Spinal cord (tissue), 10 donors: ENCODE data around the gene KANSL1. TPM values are rescaled to one million over a fixed set of nuclear protein-coding genes. Genes with fewer than 3 reads are reported as not detected.
"Not testable (repeated sequence)": the region's sequence is repeated elsewhere in the genome, so short reads cannot be mapped to it uniquely, and the experiment has no call there.

Experiments used
- DNase-seq, 6 donors: peaks; one replicate each; pipeline versions ENCODE4 v3.0.0 to v3.0.0-alpha.2; 2013 to 2015; ENCODE audit warnings: low spot score in 6 of 6, low read depth in 4 of 6
- H3K27ac ChIP-seq: one replicate; pipeline ENCODE4 v1.5.1; 2013; ENCODE audit warnings: low read depth, low read length, control low read depth
- H3K27me3 ChIP-seq: one replicate; pipeline ENCODE4 v1.6.1; 2013; ENCODE audit warnings: low read length; ENCODE audit not compliant: control insufficient read depth, insufficient read depth
- H3K36me3 ChIP-seq: one replicate; pipeline ENCODE4 v1.6.1; 2013; ENCODE audit warnings: low read length; ENCODE audit not compliant: control insufficient read depth, insufficient read depth
- H3K4me1 ChIP-seq: one replicate; pipeline ENCODE4 v1.6.1; 2013; ENCODE audit warnings: low read length; ENCODE audit not compliant: control insufficient read depth, insufficient read depth
- H3K4me3 ChIP-seq: one replicate; pipeline ENCODE4 v1.5.1; 2013; ENCODE audit warnings: low read depth, low read length, control low read depth
- H3K9me3 ChIP-seq: one replicate; pipeline ENCODE4 v1.6.1; 2013; ENCODE audit warnings: low read length; ENCODE audit not compliant: control insufficient read depth, insufficient read depth
- WGBS: methylation state at CpG from one replicate; pipeline ENCODE4 v1.1.5; 2013; ENCODE audit warnings: missing lambda C conversion rate; ENCODE audit not compliant: insufficient coverage; 5-methylcytosine and 5-hydroxymethylcytosine counted together
- long read RNA-seq, 4 donors: transcript quantifications; one replicate each; lab custom pipeline, GENCODE V29; 2026
- polyA plus RNA-seq, 2 donors: library from polyadenylated mRNA; unstranded; fragments of 120-200 nt; gene quantifications; one replicate each; pipeline ENCODE4 v1.2.1, GENCODE V29; 2013; ENCODE audit not compliant: insufficient read length in 2 of 2
- total RNA-seq, 2 donors: library from RNA; depleted of rRNA in 1 of 2; stranded (reverse); fragments of 120-200 nt in 1 of 2; fragments of >200 nt in 1 of 2; gene quantifications; one replicate each; pipeline versions ENCODE4 v1.2.3 to v1.2.4, GENCODE V29; 2013 to 2014
- donor health status: healthy.

The KANSL1 gene, protein sequence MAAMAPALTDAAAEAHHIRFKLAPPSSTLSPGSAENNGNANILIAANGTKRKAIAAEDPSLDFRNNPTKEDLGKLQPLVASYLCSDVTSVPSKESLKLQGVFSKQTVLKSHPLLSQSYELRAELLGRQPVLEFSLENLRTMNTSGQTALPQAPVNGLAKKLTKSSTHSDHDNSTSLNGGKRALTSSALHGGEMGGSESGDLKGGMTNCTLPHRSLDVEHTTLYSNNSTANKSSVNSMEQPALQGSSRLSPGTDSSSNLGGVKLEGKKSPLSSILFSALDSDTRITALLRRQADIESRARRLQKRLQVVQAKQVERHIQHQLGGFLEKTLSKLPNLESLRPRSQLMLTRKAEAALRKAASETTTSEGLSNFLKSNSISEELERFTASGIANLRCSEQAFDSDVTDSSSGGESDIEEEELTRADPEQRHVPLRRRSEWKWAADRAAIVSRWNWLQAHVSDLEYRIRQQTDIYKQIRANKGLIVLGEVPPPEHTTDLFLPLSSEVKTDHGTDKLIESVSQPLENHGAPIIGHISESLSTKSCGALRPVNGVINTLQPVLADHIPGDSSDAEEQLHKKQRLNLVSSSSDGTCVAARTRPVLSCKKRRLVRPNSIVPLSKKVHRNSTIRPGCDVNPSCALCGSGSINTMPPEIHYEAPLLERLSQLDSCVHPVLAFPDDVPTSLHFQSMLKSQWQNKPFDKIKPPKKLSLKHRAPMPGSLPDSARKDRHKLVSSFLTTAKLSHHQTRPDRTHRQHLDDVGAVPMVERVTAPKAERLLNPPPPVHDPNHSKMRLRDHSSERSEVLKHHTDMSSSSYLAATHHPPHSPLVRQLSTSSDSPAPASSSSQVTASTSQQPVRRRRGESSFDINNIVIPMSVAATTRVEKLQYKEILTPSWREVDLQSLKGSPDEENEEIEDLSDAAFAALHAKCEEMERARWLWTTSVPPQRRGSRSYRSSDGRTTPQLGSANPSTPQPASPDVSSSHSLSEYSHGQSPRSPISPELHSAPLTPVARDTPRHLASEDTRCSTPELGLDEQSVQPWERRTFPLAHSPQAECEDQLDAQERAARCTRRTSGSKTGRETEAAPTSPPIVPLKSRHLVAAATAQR (N-terminal part only)
- total RNA-seq (100 to 1,000 TPM; 109 to 117 TPM), polyA plus RNA-seq (10 to 100 TPM; 49.4 to 70.3 TPM)
- long read RNA-seq, donor 1, full-length matches to known transcripts = 8 of 8 reads
- long read RNA-seq, donor 1, partial matches to known transcripts = 0 of 8 reads
- long read RNA-seq, donor 1, other reads (novel, unspliced or antisense) = 0 of 8 reads
- long read RNA-seq, donor 2, partial matches to known transcripts = 15 of 17 reads
- long read RNA-seq, donor 2, other reads (novel, unspliced or antisense) = 0 of 17 reads
- long read RNA-seq, donor 3, partial matches to known transcripts = 5 of 7 reads
- long read RNA-seq, donor 3, other reads (novel, unspliced or antisense) = 0 of 7 reads
- long read RNA-seq, donor 4, transcript KANSL1-210 (1 exons, 1,493 nt) = major isoform, 5 of 6 reads
- long read RNA-seq, donor 4, partial matches to known transcripts = 0 of 6 reads
- long read RNA-seq, donor 4, other reads (novel, unspliced or antisense) = 0 of 6 reads

- Histone ChIP-seq H3K4me1 (peaks cover 19% of the 10 kb centered on the region), H3K9me3 (no peaks in the 10 kb centered on the region), H3K27ac (peak within 1 kb of the TSS; percentile 98), H3K27me3 (no peaks in the 10 kb centered on the region), H3K36me3 (peaks cover 3% of the 10 kb centered on the region), H3K4me3 (peak within 1 kb of the TSS; percentile 93)
- peak; percentile 79 to 99 (median 84) for DNase-seq
- under 1% methylated on average over 72 of the region's 72 CpGs for WGBS
Observed at GRCh38 chr17:46193151-46193625, at the start of gene KANSL1. Gene KANSL1 (minus strand): TSS chr17:46193429. CDS start chr17:46172143, 21,286 bp downstream.

GRCh38 chr17:46231359-46231758 lies 38.1 kb upstream of the KANSL1 start:
- H3K27ac ChIP-seq, H3K4me3 ChIP-seq, H3K4me1 ChIP-seq, H3K36me3 ChIP-seq, H3K9me3 ChIP-seq, H3K27me3 ChIP-seq, DNase-seq: not testable (repeated sequence)
- 70% methylated on average over 5 of the region's 8 CpGs for WGBS

- H3K4me1 ChIP-seq, H3K9me3 ChIP-seq, H3K36me3 ChIP-seq, H3K27me3 ChIP-seq, H3K27ac ChIP-seq: not testable (repeated sequence)
- 0% methylated on average over 3 of the region's 22 CpGs for whole genome bisulfite sequencing
- peak; percentile 69 to 98 (median 89) for DNase-seq
- H3K4me3 ChIP-seq = peak overlapping the region; percentile 45
Observed at GRCh38 chr17:46225274-46225794, 32.1 kb upstream of the KANSL1 start.

DNA sequence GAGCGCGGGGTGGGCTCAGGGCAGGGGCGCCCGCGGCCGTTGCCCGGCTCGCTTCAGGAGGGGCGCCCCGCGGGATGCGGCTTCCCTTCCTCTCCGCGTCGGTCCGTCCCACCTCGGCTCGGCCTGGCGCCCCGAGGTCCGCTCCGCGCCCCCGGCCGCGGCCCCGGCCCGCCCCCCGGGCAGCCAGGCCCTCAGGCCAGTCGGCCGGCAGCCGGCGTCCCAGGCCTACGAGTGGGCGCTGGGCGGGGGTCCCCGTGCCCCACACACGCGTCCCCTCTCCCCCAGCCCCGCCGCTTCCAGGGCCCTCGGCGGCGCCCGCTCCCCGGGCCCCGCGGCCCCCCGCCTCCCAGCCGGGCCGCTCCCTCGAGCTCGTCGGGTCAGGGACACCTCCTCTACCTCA lies 31.6 kb upstream of the KANSL1 start:
- DNase-seq = peak in 2 of 6 donors; percentile 4 to 59
- not testable (repeated sequence) for H3K27ac ChIP-seq

DNA sequence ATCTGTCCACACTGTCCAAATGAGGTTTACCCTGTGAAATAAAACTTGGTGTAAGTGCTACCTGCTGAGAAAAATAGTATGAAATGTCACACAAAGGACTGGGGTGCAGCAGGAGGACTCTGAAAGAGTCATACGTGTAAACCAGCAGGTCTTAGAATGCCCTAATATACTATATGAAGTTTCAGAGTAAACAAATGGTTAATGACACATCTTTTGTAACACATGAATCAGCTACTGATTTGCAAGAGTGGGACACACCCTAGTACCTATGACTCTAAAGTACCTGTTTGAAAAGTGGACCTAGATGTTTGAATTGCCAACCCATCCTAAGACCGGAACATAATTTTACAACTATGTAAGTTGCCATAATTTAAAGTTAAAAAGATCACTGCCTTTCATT lies 29.8 kb upstream of the KANSL1 start:
- not testable (repeated sequence) for H3K9me3 ChIP-seq, H3K36me3 ChIP-seq, H3K27ac ChIP-seq, DNase-seq, H3K4me3 ChIP-seq, H3K27me3 ChIP-seq, H3K4me1 ChIP-seq
- no CpG with 5 or more reads among the region's 2 CpGs for WGBS

More for the DNA sequence above, 31.6 kb upstream of the KANSL1 start:
- not testable (repeated sequence) for H3K9me3 ChIP-seq, H3K27me3 ChIP-seq, H3K36me3 ChIP-seq, H3K4me1 ChIP-seq
- WGBS = 1% methylated on average over 20 of the region's 54 CpGs
- peak overlapping the region; percentile 45 for H3K4me3 ChIP-seq

DNA sequence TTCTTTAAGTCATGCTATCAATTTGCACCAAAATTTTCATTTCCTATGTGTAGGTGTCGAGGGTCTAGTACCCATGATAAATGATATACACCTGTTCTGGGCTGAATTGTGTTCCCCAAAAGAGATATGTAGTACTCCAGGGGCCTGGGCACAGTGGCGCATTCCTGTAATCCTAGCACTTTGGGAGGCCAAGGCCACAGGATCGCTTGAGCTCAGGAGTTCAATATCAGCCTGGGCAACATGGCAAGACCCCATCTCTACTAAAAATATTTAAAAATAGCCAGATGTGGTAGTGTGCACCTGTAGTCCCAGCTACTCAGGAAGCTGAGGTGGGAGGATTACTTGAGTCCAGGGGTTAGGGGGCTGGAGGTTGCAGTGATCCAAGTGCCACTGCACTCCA lies 23.5 kb upstream of the KANSL1 start:
- no peaks in the 10 kb centered on the region for H3K27me3 ChIP-seq
- H3K4me1 ChIP-seq = no peaks in the 10 kb centered on the region
- no peak overlapping the region for H3K27ac ChIP-seq
- no peak overlapping the region for H3K4me3 ChIP-seq
- H3K9me3 ChIP-seq = no peaks in the 10 kb centered on the region
- no peak for DNase-seq
- peaks cover 21% of the 10 kb centered on the region for H3K36me3 ChIP-seq
- WGBS = 100% methylated on average over 1 of the region's 3 CpGs

DNA sequence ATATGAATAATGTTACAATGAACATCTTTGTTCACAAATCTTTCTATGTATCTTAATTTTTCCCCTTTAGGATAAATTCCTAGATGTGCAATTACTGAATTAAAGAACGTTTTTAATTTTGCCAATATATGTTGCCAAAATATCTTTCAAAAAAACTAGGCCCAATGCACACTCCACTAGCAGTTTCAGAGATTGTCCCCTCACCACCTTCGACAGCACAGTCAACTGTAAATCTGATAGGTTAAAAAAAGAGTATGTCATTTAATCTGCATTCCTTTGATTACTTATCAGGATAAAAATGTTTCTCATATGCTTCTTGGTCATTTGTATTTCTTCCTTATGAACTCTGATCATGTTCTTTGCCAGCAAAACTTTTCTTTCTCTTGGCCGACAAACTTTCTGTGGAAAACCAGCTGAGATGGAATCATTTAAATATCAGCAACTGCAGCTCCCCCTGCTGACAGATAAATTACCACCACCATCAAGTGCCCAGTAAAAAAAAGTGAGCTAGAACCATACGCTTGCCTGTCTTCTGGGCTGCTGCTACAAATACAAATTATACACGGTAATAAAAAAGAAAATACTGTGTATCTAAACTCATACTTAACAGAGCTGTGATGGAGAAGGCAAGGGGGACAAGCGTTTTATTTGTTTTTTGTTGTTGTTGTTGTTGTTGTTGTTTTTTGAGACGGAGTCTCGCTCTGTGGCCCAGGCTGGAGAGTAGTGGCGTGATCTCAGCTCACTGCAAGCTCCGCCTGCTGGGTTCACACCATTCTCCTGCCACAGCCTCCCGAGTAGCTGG lies 19.6 kb upstream of the KANSL1 start:
- DNase-seq = peak in 4 of 6 donors; percentile 45 to 93 (median 66)
- Histone ChIP-seq H3K36me3 (peaks cover 20% of the 10 kb centered on the region), H3K27me3 (no peaks in the 10 kb centered on the region), H3K9me3 (no peaks in the 10 kb centered on the region), H3K27ac (no peak overlapping the region), H3K4me1 (no peaks in the 10 kb centered on the region), H3K4me3 (no peak overlapping the region)
- WGBS = 0% methylated on average over 1 of the region's 11 CpGs

DNA sequence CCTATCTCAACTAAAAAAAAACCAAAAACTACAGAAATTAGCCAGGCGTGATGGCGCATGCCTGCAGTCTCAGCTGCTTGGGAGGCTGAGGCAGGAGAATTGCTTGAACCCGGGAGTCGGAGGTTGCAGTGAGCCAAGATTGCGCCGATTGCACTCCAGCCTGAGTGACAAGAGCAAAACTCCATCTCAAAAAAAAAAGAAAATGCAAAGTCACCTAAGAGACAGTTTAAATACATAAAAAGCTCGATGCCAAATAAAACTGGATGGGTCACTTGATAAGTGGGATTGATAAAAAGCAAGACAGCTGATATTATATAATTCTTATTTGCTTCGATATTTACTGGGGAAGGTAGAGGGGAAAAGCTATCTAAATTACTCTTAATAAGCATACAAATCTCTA lies 15.8 kb upstream of the KANSL1 start:
- no peak for DNase-seq
- H3K27ac ChIP-seq = no peak overlapping the region
- peaks cover 4% of the 10 kb centered on the region for H3K36me3 ChIP-seq
- no peaks in the 10 kb centered on the region for H3K4me1 ChIP-seq
- H3K4me3 ChIP-seq = no peak overlapping the region
- 96% methylated on average over 4 of the region's 8 CpGs for WGBS
- peaks cover 10% of the 10 kb centered on the region for H3K9me3 ChIP-seq
- H3K27me3 ChIP-seq = no peaks in the 10 kb centered on the region
